HepG2 (cell line): ENCODE data around the gene TIMM17B. TPM values are rescaled to one million over a fixed set of nuclear protein-coding genes. Genes with fewer than 3 reads are reported as not detected.

Experiments
- BATF2 ChIP-seq: sonication (generic); formaldehyde crosslinking; IDR thresholded peaks from 2 replicates; pipeline ENCODE4 v1.8.0; 2022; ENCODE audit warnings: mild to moderate bottlenecking, missing genetic modification reagents, moderate library complexity
- ELF4 ChIP-seq: sonication (generic); formaldehyde crosslinking; IDR thresholded peaks from 2 replicates; pipeline ENCODE4 v1.5.0; 2020; ENCODE audit warnings: missing genetic modification reagents, mild to moderate bottlenecking, moderate library complexity, borderline replicate concordance
- FOSL1 ChIP-seq: sonication (generic); formaldehyde crosslinking; IDR thresholded peaks from 2 replicates; pipeline ENCODE4 v1.9.0; 2021; ENCODE audit warnings: missing genetic modification reagents, borderline replicate concordance
- FOXC1 ChIP-seq: sonication (generic); formaldehyde crosslinking; IDR thresholded peaks from 2 replicates; pipeline ENCODE4 v1.8.0; 2022; ENCODE audit warnings: mild to moderate bottlenecking, missing genetic modification reagents, borderline replicate concordance
- HDAC1 ChIP-seq: sonication (generic); formaldehyde crosslinking; IDR thresholded peaks from 2 replicates; pipeline ENCODE4 v1.5.1; 2020; ENCODE audit warnings: mild to moderate bottlenecking, missing genetic modification reagents
- HDAC6 ChIP-seq: fragments of 200-600 bp; sonication (generic); IDR thresholded peaks from 2 replicates; pipeline ENCODE4 v1.7.0; 2017; ENCODE audit warnings: mild to moderate bottlenecking, antibody characterized with exemption, low read length, low read depth
- HOXA3 ChIP-seq: sonication (generic); formaldehyde crosslinking; IDR thresholded peaks from 2 replicates; pipeline ENCODE4 v1.5.0; 2020; ENCODE audit warnings: missing genetic modification reagents
- NFYB ChIP-seq: sonication (generic); formaldehyde crosslinking; IDR thresholded peaks from 2 replicates; pipeline ENCODE4 v1.4.0; 2020; ENCODE audit warnings: missing genetic modification reagents
- PHF20 ChIP-seq: sonication (generic); formaldehyde crosslinking; IDR thresholded peaks from 2 replicates; pipeline ENCODE4 v1.5.0; 2020; ENCODE audit warnings: mild to moderate bottlenecking, missing genetic modification reagents
- POLR2AphosphoS2 ChIP-seq: IDR thresholded peaks from 2 replicates; pipeline ENCODE4 v1.6.1; 2011; ENCODE audit warnings: low read depth, low read length, improper control_type of control experiment
- POLR2AphosphoS5 ChIP-seq: IDR thresholded peaks from 2 replicates; pipeline ENCODE4 v1.6.1; 2012; ENCODE audit warnings: low read depth, low read length
- RXRA ChIP-seq: sonication (generic); formaldehyde crosslinking; IDR thresholded peaks from 2 replicates; pipeline ENCODE4 v1.5.1; 2020; ENCODE audit warnings: missing genetic modification reagents
- SIN3A ChIP-seq: IDR thresholded peaks from 2 replicates; pipeline ENCODE4 v1.6.1; 2011; ENCODE audit warnings: low read depth, mild to moderate bottlenecking, control low read depth, low read length, borderline replicate concordance
- THAP11 ChIP-seq: IDR thresholded peaks from 2 replicates; pipeline ENCODE4 v1.6.1; 2016; ENCODE audit warnings: missing biosample characterization, missing genetic modification reagents
- TMF1 ChIP-seq: sonication (generic); formaldehyde crosslinking; IDR thresholded peaks from 2 replicates; pipeline ENCODE4 v1.8.1; 2022; ENCODE audit warnings: low read depth, missing genetic modification reagents
- YEATS4 ChIP-seq: sonication (generic); formaldehyde crosslinking; IDR thresholded peaks from 2 replicates; pipeline ENCODE4 v1.4.0; 2020; ENCODE audit warnings: missing genetic modification reagents, borderline replicate concordance
- ZNF180 ChIP-seq: sonication (generic); formaldehyde crosslinking; IDR thresholded peaks from 2 replicates; pipeline ENCODE4 v1.4.0; 2020; ENCODE audit warnings: low read depth, missing genetic modification reagents, borderline replicate concordance
- ZNF550 ChIP-seq: sonication (generic); formaldehyde crosslinking; IDR thresholded peaks from 2 replicates; pipeline ENCODE4 v1.4.0; 2020; ENCODE audit warnings: mild to moderate bottlenecking, missing genetic modification reagents, borderline replicate concordance
- ZNF577 ChIP-seq: sonication (generic); formaldehyde crosslinking; IDR thresholded peaks from 2 replicates; pipeline ENCODE4 v1.4.0; 2020; ENCODE audit warnings: mild to moderate bottlenecking, low read depth, missing genetic modification reagents, borderline replicate concordance
- ZNF619 ChIP-seq: sonication (generic); formaldehyde crosslinking; IDR thresholded peaks from 2 replicates; pipeline ENCODE4 v1.4.0; 2020; ENCODE audit warnings: mild to moderate bottlenecking, missing genetic modification reagents
- ZNF780A ChIP-seq: sonication (generic); formaldehyde crosslinking; IDR thresholded peaks from 2 replicates; pipeline ENCODE4 v1.8.0; 2022; ENCODE audit warnings: mild to moderate bottlenecking, missing genetic modification reagents, moderate library complexity
- polyA plus RNA-seq, 8 experiments: library from polyadenylated mRNA; depleted of rRNA in 3 of 8; stranded (reverse) in 7 of 8; unstranded in 1 of 8; fragments of >200 nt; fragmentation: Illumina TruSeq in 4 of 8; extraction: Trizol in 4 of 8; gene quantifications; 2 replicates each; pipeline versions ENCODE4 v1.2.1 to v1.2.3, GENCODE V29; 2011 to 2016; ENCODE audit warnings: low read depth in 4 of 8, missing spikeins in 1 of 8, mixed read lengths in 1 of 8; ENCODE audit not compliant: insufficient read depth in 1 of 8
- total RNA-seq, 5 experiments: library from RNA; depleted of rRNA; stranded (reverse); fragments of >200 nt; fragmentation: Illumina TruSeq; extraction: Trizol; gene quantifications; 2 replicates each; pipeline ENCODE4 v1.2.3, GENCODE V29; 2016; ENCODE audit warnings: low read depth in 1 of 5
- TF ChIP-seq, protein P1 (sequence below), 2 experiments: fragments of 450-650 bp in 1 of 2; sonication (generic) in 1 of 2; formaldehyde crosslinking; IDR thresholded peaks; 2 replicates each; pipeline versions ENCODE4 v1.5.0 to v1.8.0; 2020 to 2022; ENCODE audit warnings: mild to moderate bottlenecking in 1 of 2, missing genetic modification reagents in 1 of 2
- TF ChIP-seq, protein P2 (sequence below): IDR thresholded peaks from 2 replicates; pipeline ENCODE4 v1.6.1; 2012; ENCODE audit warnings: inconsistent platforms
- TF ChIP-seq, protein P3 (sequence below): sonication (generic); formaldehyde crosslinking; IDR thresholded peaks from 2 replicates; pipeline ENCODE4 v1.5.1; 2020; ENCODE audit warnings: missing genetic modification reagents, mild to moderate bottlenecking, borderline replicate concordance

TIMM17B gene
- total and polyA plus RNA-seq, 2 of the 13 experiments (the other 11 are each of a cell fraction or from before 2014, with no cell fraction given) = 56.0 to 72.5 TPM

DNA sequence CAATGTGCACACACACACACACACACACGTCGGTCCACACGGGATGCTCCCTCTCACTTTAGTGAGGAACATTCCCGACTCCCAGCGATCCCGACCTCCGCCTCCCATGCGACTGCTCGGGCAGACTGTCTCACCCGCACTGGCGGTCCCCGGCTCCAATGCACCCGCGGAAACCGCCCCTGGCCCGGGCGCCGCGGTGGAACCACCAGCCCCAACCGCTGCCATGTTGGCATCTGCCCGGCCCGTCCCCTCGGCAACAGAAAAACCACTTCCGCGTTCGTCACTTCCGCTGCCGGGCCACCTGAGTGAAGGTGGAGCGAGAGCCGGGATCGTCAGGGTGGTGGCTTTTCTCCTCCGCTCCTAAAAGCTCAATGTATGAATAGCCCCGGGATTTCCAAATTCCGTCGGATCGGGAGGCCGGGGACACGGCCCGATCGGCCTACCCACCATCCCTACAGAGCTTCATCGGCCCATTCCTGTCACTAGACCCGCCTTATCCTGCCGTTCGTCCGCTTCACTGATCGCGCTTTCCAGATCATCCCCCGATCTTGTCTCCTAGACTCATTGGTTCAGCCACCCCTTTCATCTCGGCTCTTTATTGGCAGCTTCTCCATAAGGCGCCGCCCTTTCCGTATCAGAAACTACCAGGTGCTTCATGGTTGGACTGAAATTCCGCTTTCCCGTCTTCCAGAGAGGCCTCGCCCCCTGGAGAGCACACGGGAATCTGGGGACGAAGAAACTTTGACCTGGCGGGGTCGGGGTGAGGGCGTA lies 14.0 kb upstream of the TIMM17B start, which contains the start of gene SLC35A2 (continued):
- no peak for TF ChIP-seq FOSL1 (CRISPR knock-in tag)
- TF ChIP-seq, protein P1, sequence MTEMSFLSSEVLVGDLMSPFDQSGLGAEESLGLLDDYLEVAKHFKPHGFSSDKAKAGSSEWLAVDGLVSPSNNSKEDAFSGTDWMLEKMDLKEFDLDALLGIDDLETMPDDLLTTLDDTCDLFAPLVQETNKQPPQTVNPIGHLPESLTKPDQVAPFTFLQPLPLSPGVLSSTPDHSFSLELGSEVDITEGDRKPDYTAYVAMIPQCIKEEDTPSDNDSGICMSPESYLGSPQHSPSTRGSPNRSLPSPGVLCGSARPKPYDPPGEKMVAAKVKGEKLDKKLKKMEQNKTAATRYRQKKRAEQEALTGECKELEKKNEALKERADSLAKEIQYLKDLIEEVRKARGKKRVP (CRISPR knock-in tag; IDR thresholded peaks at IDR 0.05) = peak in 1 of 2 experiments; percentile 21; a peak in 1 of 4 replicates
- TF ChIP-seq ZNF180 (CRISPR knock-in tag) = no peak
- peak; percentile 65; the same call in 1 of the 2 replicates for TF ChIP-seq RXRA (CRISPR knock-in tag)
- TF ChIP-seq ZNF550 (CRISPR knock-in tag) = 0 out of 2 replicates have a peak, but pooled peaks have one; percentile 20
- peak; percentile 50; the same call in 1 of the 2 replicates for TF ChIP-seq YEATS4 (CRISPR knock-in tag)
- peak; percentile 66; the same call in 1 of the 2 replicates for TF ChIP-seq SIN3A
- TF ChIP-seq TMF1 (CRISPR knock-in tag) = no peak
- TF ChIP-seq HDAC1 (CRISPR knock-in tag) = peak; percentile 55; the same call in 1 of the 2 replicates
- TF ChIP-seq PHF20 (CRISPR knock-in tag) = peak; percentile 74
- TF ChIP-seq FOXC1 (CRISPR knock-in tag) = no peak
- no peak for TF ChIP-seq ZNF577
- TF ChIP-seq POLR2AphosphoS5 = peak; percentile 39; the same call in 1 of the 2 replicates
- TF ChIP-seq NFYB (CRISPR knock-in tag) = peak; percentile 69
- no peak for TF ChIP-seq HDAC6
- peak; percentile 74; the same call in 1 of the 2 replicates for TF ChIP-seq BATF2 (CRISPR knock-in tag)
- 0 out of 2 replicates have a peak, but pooled peaks have one; percentile 54 for TF ChIP-seq ZNF619 (CRISPR knock-in tag)
- TF ChIP-seq ELF4 (CRISPR knock-in tag) = peak; percentile 66; the same call in 1 of the 2 replicates
- peak; percentile 71; the same call in 1 of the 2 replicates for TF ChIP-seq THAP11 (CRISPR knock-in tag)
- TF ChIP-seq, protein P2, sequence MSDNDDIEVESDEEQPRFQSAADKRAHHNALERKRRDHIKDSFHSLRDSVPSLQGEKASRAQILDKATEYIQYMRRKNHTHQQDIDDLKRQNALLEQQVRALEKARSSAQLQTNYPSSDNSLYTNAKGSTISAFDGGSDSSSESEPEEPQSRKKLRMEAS = peak; percentile 53
- TF ChIP-seq HOXA3 (CRISPR knock-in tag) = peak; percentile 48; the same call in 1 of the 2 replicates
- 0 out of 2 replicates have a peak, but pooled peaks have one; percentile 62 for TF ChIP-seq POLR2AphosphoS2
- 0 out of 2 replicates have a peak, but pooled peaks have one; percentile 43 for TF ChIP-seq ZNF780A (CRISPR knock-in tag)
- TF ChIP-seq, protein P3, sequence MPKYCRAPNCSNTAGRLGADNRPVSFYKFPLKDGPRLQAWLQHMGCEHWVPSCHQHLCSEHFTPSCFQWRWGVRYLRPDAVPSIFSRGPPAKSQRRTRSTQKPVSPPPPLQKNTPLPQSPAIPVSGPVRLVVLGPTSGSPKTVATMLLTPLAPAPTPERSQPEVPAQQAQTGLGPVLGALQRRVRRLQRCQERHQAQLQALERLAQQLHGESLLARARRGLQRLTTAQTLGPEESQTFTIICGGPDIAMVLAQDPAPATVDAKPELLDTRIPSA (CRISPR knock-in tag) = no peak
